GM12892 (cell line): ENCODE data around the gene PERP.

ENCODE experiments used
- POLR2A ChIP-seq: IDR thresholded peaks from 2 replicates; pipeline ENCODE4 v1.6.1; 2011; ENCODE audit warnings: low read depth, low read length, control low read depth
- POLR2AphosphoS5 ChIP-seq: IDR thresholded peaks from 2 replicates; pipeline ENCODE4 v1.6.1; 2011; ENCODE audit warnings: low read depth, low read length, control low read depth
- TAF1 ChIP-seq: IDR thresholded peaks from 2 replicates; pipeline ENCODE4 v1.6.1; 2011; ENCODE audit warnings: low read depth, mild to moderate bottlenecking, control low read depth, low read length, borderline replicate concordance

GRCh38 chr6:138089325-138089724 is 17.9 kb downstream of the PERP start:
- TF ChIP-seq POLR2A (no peak), POLR2AphosphoS5 (no peak), TAF1 (no peak)
